GM13976 (cell line): ENCODE data around the gene PRSS57.
A peak's percentile ranks its signal among the peaks of the same experiment; 100 is the strongest.
"Not testable (repeated sequence)": the region's sequence is repeated elsewhere in the genome, so short reads cannot be mapped to it uniquely, and the experiment has no call there.

Experiments used
- DNase-seq: peaks from one replicate; pipeline ENCODE4 v3.0.0; 2012; ENCODE audit warnings: low spot score
- CTCF ChIP-seq: IDR thresholded peaks from 2 replicates; pipeline ENCODE4 v1.5.1; 2012; ENCODE audit warnings: borderline replicate concordance, mild to moderate bottlenecking; ENCODE audit not compliant: insufficient read depth; ENCODE audit errors: extremely low read depth, missing control alignments, control extremely low read depth
- in situ Hi-C: fragments of 300-500 bp; cut with MboI; formaldehyde crosslinking; loops from one replicate; pipeline ENCODE4 v1.12.0; 2022; ENCODE audit warnings: low sequenced_read_pairs, mixed read lengths, inconsistent platforms; ENCODE audit not compliant: unreplicated experiment

PRSS57 gene

GRCh38 chr19:704447-704741 is 9.1 kb upstream of the PRSS57 start:
- no peak for TF ChIP-seq CTCF
- in situ Hi-C loops, result no loop called here
- DNase-seq, result no peak

- peak; percentile 85 for DNase-seq
- no peak for TF ChIP-seq CTCF
- in situ Hi-C loops, result no loop called here
These were observed 8.6 kb upstream of the PRSS57 start for GRCh38 chr19:703651-704446.

GRCh38 chr19:703329-703650 is 8.0 kb upstream of the PRSS57 start:
- DNase-seq, result no peak
- no peak for TF ChIP-seq CTCF

GRCh38 chr19:702847-703246 is 7.6 kb upstream of the PRSS57 start:
- DNase-seq, in situ Hi-C loops: not testable (repeated sequence)

More at GRCh38 chr19:703329-703650, 8.0 kb upstream of the PRSS57 start:
- in situ Hi-C loops, result no loop called here

- DNase-seq, in situ Hi-C loops: not testable (repeated sequence)
These were observed 4.6 kb upstream of the PRSS57 start for GRCh38 chr19:699885-700284.

- not testable (repeated sequence) for DNase-seq
These were observed 3.3 kb upstream of the PRSS57 start for GRCh38 chr19:698529-698928.

GRCh38 chr19:694481-695351 is 536 bp downstream of the PRSS57 start:
- DNase-seq, result no peak
- in situ Hi-C loops, result no loop called here
- TF ChIP-seq CTCF, result no peak

More at GRCh38 chr19:698529-698928, 3.3 kb upstream of the PRSS57 start:
- in situ Hi-C loops, result not testable (repeated sequence)

GRCh38 chr19:690203-690602 is 5.0 kb downstream of the PRSS57 start:
- DNase-seq, result no peak
- no peak for TF ChIP-seq CTCF
- in situ Hi-C loops, result no loop called here
